CD14-positive monocyte (primary cell): ENCODE results near the gene FAM107B. TPM values are rescaled to one million over a fixed set of nuclear protein-coding genes. Genes with fewer than 3 reads are reported as not detected.

Experiments used
- DNase-seq, 3 donors: peaks; one replicate each; pipeline ENCODE4 v3.0.0-alpha.2; 2011 to 2022
- H2AFZ ChIP-seq: 2 replicates; pipeline ENCODE4 v1.6.0; 2012; ENCODE audit warnings: mild to moderate bottlenecking, low read depth, low read length, inconsistent platforms; ENCODE audit not compliant: insufficient read depth, poor library complexity, severe bottlenecking
- H3K27ac ChIP-seq, 2 donors: 1 replicate in 1 of 2; 2 replicates in 1 of 2; pipeline ENCODE4 v1.5.1; 2012 to 2013; ENCODE audit warnings: low read length in 2 of 2, control low read depth in 1 of 2, inconsistent platforms in 1 of 2, low read depth in 1 of 2, mild to moderate bottlenecking in 1 of 2
- H3K27me3 ChIP-seq, 2 donors: one replicate each; pipeline versions ENCODE4 v1.6.0 to v1.6.1; 2011 to 2013; ENCODE audit warnings: low read length in 2 of 2; ENCODE audit not compliant: control insufficient read depth in 2 of 2, insufficient read depth in 2 of 2
- H3K36me3 ChIP-seq, 2 donors: replicated peaks in 1 of 2; 1 replicate in 1 of 2; 2 replicates in 1 of 2; pipeline versions ENCODE4 v1.5.1 to v1.6.1; 2012 to 2013; ENCODE audit warnings: low read length in 2 of 2, control low read depth in 1 of 2, inconsistent platforms in 1 of 2, mild to moderate bottlenecking in 1 of 2; ENCODE audit not compliant: insufficient read depth in 2 of 2, control insufficient read depth in 1 of 2
- H3K4me1 ChIP-seq, 2 donors: 1 replicate in 1 of 2; 2 replicates in 1 of 2; pipeline versions ENCODE4 v1.5.1 to v1.6.1; 2012 to 2013; ENCODE audit warnings: low read length in 2 of 2, control low read depth in 1 of 2, inconsistent platforms in 1 of 2, mild to moderate bottlenecking in 1 of 2, moderate library complexity in 1 of 2; ENCODE audit not compliant: insufficient read depth in 2 of 2, control insufficient read depth in 1 of 2
- H3K4me2 ChIP-seq: replicated peaks from 2 replicates; pipeline ENCODE3; 2012; ENCODE audit warnings: low read length, moderate library complexity, mild to moderate bottlenecking; ENCODE audit not compliant: poor library complexity, severe bottlenecking; ENCODE audit errors: extremely low read depth
- H3K4me3 ChIP-seq, 3 experiments: fragments of 200-600 bp in 1 of 3; sonication (generic) in 1 of 3; replicated peaks in 1 of 3; 1 replicate in 2 of 3; 2 replicates in 1 of 3; pipeline ENCODE4 v1.5.1; 2011 to 2013; ENCODE audit warnings: low read length in 3 of 3, mild to moderate bottlenecking in 3 of 3, control low read depth in 2 of 3, low read depth in 2 of 3, inconsistent platforms in 1 of 3, moderate library complexity in 1 of 3
- H3K79me2 ChIP-seq: 2 replicates; pipeline ENCODE4 v1.6.0; 2012; ENCODE audit warnings: mild to moderate bottlenecking, control low read depth, inconsistent platforms, low read length, moderate library complexity; ENCODE audit not compliant: insufficient read depth
- H3K9ac ChIP-seq: 2 replicates; pipeline ENCODE4 v1.6.0; 2017; ENCODE audit warnings: low read length, mild to moderate bottlenecking; ENCODE audit not compliant: insufficient read depth, poor library complexity, severe bottlenecking
- H3K9me3 ChIP-seq, 2 donors: replicated peaks in 1 of 2; 1 replicate in 1 of 2; 2 replicates in 1 of 2; pipeline versions ENCODE4 v1.5.1 to v1.6.1; 2012 to 2013; ENCODE audit warnings: low read length in 2 of 2, control low read depth in 1 of 2; ENCODE audit not compliant: control insufficient read depth in 1 of 2, insufficient read depth in 1 of 2
- H4K20me1 ChIP-seq: 2 replicates; pipeline ENCODE4 v1.6.0; 2012; ENCODE audit warnings: mild to moderate bottlenecking, low read length, control low read depth, moderate library complexity; ENCODE audit not compliant: insufficient read depth
- H3K27ac Mint-ChIP-seq, 7 donors: one replicate each; pipeline ENCODE4 v1.8.0; 2020; ENCODE audit warnings: mild to moderate bottlenecking in 7 of 7, mixed read lengths in 7 of 7, moderate library complexity in 6 of 7, inconsistent platforms in 2 of 7
- H3K27me3 Mint-ChIP-seq, 3 donors: one replicate each; pipeline ENCODE4 v1.8.0; 2021 to 2022; ENCODE audit warnings: low read depth in 3 of 3, mild to moderate bottlenecking in 3 of 3, mixed read lengths in 3 of 3, moderate library complexity in 3 of 3, inconsistent platforms in 1 of 3
- H3K36me3 Mint-ChIP-seq, 2 donors: one replicate each; pipeline ENCODE4 v1.8.0; 2020; ENCODE audit warnings: mixed read lengths in 2 of 2, inconsistent platforms in 1 of 2, mild to moderate bottlenecking in 1 of 2
- H3K4me1 Mint-ChIP-seq: one replicate; pipeline ENCODE4 v1.8.0; 2020; ENCODE audit warnings: mild to moderate bottlenecking, mixed read lengths
- H3K4me3 Mint-ChIP-seq, 2 donors: one replicate each; pipeline ENCODE4 v1.8.0; 2020; ENCODE audit warnings: mild to moderate bottlenecking in 2 of 2, mixed read lengths in 2 of 2, moderate library complexity in 1 of 2
- H3K9me3 Mint-ChIP-seq, 7 donors: one replicate each; pipeline ENCODE4 v1.8.0; 2020 to 2022; ENCODE audit warnings: mixed read lengths in 7 of 7, mild to moderate bottlenecking in 6 of 7, moderate library complexity in 6 of 7, inconsistent platforms in 2 of 7
- CTCF ChIP-seq: fragments of 200-600 bp; IDR thresholded peaks from one replicate; pipeline ENCODE4 v1.8.0; 2022; ENCODE audit warnings: antibody characterized with exemption, mild to moderate bottlenecking
- WGBS: methylation state at CpG from one replicate; pipeline ENCODE4 v1.1.5; 2013; ENCODE audit warnings: missing lambda C conversion rate; ENCODE audit not compliant: insufficient coverage; 5-methylcytosine and 5-hydroxymethylcytosine counted together
- intact Hi-C, 2 donors: fragments of 100-400 bp; cut with micrococcal nuclease; formaldehyde crosslinking; loops; one replicate each; pipeline versions ENCODE4 v1.15.0 to v1.15.1; 2023
- polyA plus RNA-seq, 3 donors: library from polyadenylated mRNA; depleted of rRNA in 1 of 3; unstranded in 2 of 3; stranded (reverse) in 1 of 3; fragments of 300-500 nt in 2 of 3; fragments of >200 nt in 1 of 3; fragmentation: Illumina TruSeq in 2 of 3; gene quantifications; 1 replicate in 2 of 3; 2 replicates in 1 of 3; pipeline ENCODE4 v1.2.3, GENCODE V29; 2012 to 2021

FAM107B gene
- polyA plus RNA-seq, 3 donors, result 27.2 to 68.5 (median 28.4) TPM

- Mint-ChIP-seq H3K27me3 (no peaks in the 10 kb centered on the region), H3K9me3 (peaks cover 0 to 2% (median 0%) of the 10 kb centered on the region in 7 donors), H3K27ac (no peak overlapping the region), H3K36me3 (no peaks in the 10 kb centered on the region), H3K4me1 (peaks cover 38% of the 10 kb centered on the region), H3K4me3 (no peak overlapping the region)
- WGBS, result 98% methylated on average over 4 of the region's 11 CpGs
- Histone ChIP-seq H3K27ac (no peak overlapping the region), H3K4me1 (peaks cover 31 to 37% of the 10 kb centered on the region in 2 donors), H2AFZ (no peak overlapping the region), H3K79me2 (no peaks in the 10 kb centered on the region), H3K4me3 (no peak overlapping the region), H3K27me3 (no peaks in the 10 kb centered on the region), H3K4me2 (no peak overlapping the region), H3K36me3 (no peaks in the 10 kb centered on the region), H3K9ac (no peak overlapping the region), H3K9me3 (no peaks in the 10 kb centered on the region), H4K20me1 (no peaks in the 10 kb centered on the region)
- DNase-seq, result no peak
- no peak for TF ChIP-seq CTCF
- intact Hi-C loops, result no loop called here
These were observed 36.7 kb downstream of the FAM107B start for GRCh38 chr10:14737808-14738545.

GRCh38 chr10:14736600-14737081 is 38.1 kb downstream of the FAM107B start:
- Mint-ChIP-seq H3K27me3 (no peaks in the 10 kb centered on the region), H3K9me3 (peaks cover 0 to 2% (median 0%) of the 10 kb centered on the region in 7 donors), H3K4me3 (peak overlapping the region in 1 of 2 donors; percentile 3), H3K4me1 (peaks cover 31% of the 10 kb centered on the region), H3K27ac (peak overlapping the region in 4 of 7 donors; percentile 11 to 77 (median 29)), H3K36me3 (no peaks in the 10 kb centered on the region)
- peak overlapping the region; percentile 55 for H2AFZ ChIP-seq
- H3K36me3 ChIP-seq, result no peaks in the 10 kb centered on the region
- H3K79me2 ChIP-seq, result no peaks in the 10 kb centered on the region
- H3K9me3 ChIP-seq, result no peaks in the 10 kb centered on the region
- TF ChIP-seq CTCF, result no peak
- DNase-seq, result no peak
- H3K4me1 ChIP-seq, result peaks cover 26 to 29% of the 10 kb centered on the region in 2 donors
- no peak overlapping the region for H3K4me3 ChIP-seq
- no peak overlapping the region for H3K4me2 ChIP-seq
- no peak overlapping the region for H3K27ac ChIP-seq
- no peaks in the 10 kb centered on the region for H4K20me1 ChIP-seq
- H3K9ac ChIP-seq, result no peak overlapping the region
- H3K27me3 ChIP-seq, result no peaks in the 10 kb centered on the region
- intact Hi-C loops, result no loop called here
- WGBS, result 0% methylated on average over 3 of the region's 4 CpGs
